GM10847 (cell line): Measurements from ENCODE around the gene PHC3.

ENCODE experiments used
- POLR2A ChIP-seq: IDR thresholded peaks from 2 replicates; pipeline ENCODE4 v1.6.1; 2011; ENCODE audit not compliant: insufficient read length; ENCODE audit errors: extremely low read depth

The PHC3 gene

GRCh38 chr3:170201527-170201926 lies 20.0 kb upstream of the PHC3 start:
- TF ChIP-seq POLR2A = no peak

- no peak for TF ChIP-seq POLR2A
Observed at GRCh38 chr3:170200987-170201386, 19.5 kb upstream of the PHC3 start.

- TF ChIP-seq POLR2A = no peak
Observed at GRCh38 chr3:170196833-170197232, 15.3 kb upstream of the PHC3 start.

GRCh38 chr3:170189398-170190256 lies 8.1 kb upstream of the PHC3 start:
- no peak for TF ChIP-seq POLR2A

GRCh38 chr3:170180079-170180907 lies 1.2 kb downstream of the PHC3 start:
- no peak for TF ChIP-seq POLR2A

GRCh38 chr3:170179432-170179831 lies 2.1 kb downstream of the PHC3 start:
- TF ChIP-seq POLR2A = no peak

GRCh38 chr3:170178651-170179050 lies 2.9 kb downstream of the PHC3 start:
- no peak for TF ChIP-seq POLR2A

GRCh38 chr3:170171563-170171962 lies 10.0 kb downstream of the PHC3 start:
- no peak for TF ChIP-seq POLR2A

- TF ChIP-seq POLR2A = no peak
Observed at GRCh38 chr3:170164717-170165116, 16.8 kb downstream of the PHC3 start.

GRCh38 chr3:170163956-170164645 lies 17.4 kb downstream of the PHC3 start:
- no peak for TF ChIP-seq POLR2A

GRCh38 chr3:170162630-170163029 lies 18.9 kb downstream of the PHC3 start:
- TF ChIP-seq POLR2A = no peak

- TF ChIP-seq POLR2A = no peak
Observed at GRCh38 chr3:170162052-170162451, 19.5 kb downstream of the PHC3 start.

GRCh38 chr3:170159933-170160332 lies 21.6 kb downstream of the PHC3 start:
- TF ChIP-seq POLR2A = no peak

GRCh38 chr3:170159459-170159858 lies 22.1 kb downstream of the PHC3 start:
- TF ChIP-seq POLR2A = no peak

- TF ChIP-seq POLR2A = no peak
Observed at GRCh38 chr3:170155604-170156003, 25.9 kb downstream of the PHC3 start.
